Heart left ventricle (tissue), 13 donors: ENCODE data around the gene NOS1AP.

Source experiments
- CTCF ChIP-seq, 12 donors: fragments of 200-600 bp; sonication (generic) in 4 of 12; IDR thresholded peaks; one replicate each; pipeline versions ENCODE4 v1.5.0 to v1.8.0; 2018 to 2022; ENCODE audit warnings: antibody characterized with exemption in 12 of 12, mild to moderate bottlenecking in 5 of 12
- POLR2A ChIP-seq, 2 donors: fragments of 450-650 bp; IDR thresholded peaks; one replicate each; pipeline ENCODE4 v1.6.1; 2017; ENCODE audit warnings: antibody characterized with exemption in 2 of 2, mild to moderate bottlenecking in 2 of 2, moderate library complexity in 2 of 2
- donor health status: ischemic (EF 13 %, LVEDD 7.1; RV severe dilation, severe dysfunction).
- donor health status: DM: no; HTN: yes; CAD: no.
- donor health status: DM: no; HTN: no; CAD: no.
- donor health status: ischemic (EF 25% LVEDD 6.9; RV normal size, moderate dysfunction).
- donor health status: ischemic (EF 25% LVEDD 5.7; RV mildly dilated, moderate dysfunction).
- donor health status: ischemic (EF 35%, LVEDD 5.7; RV mildly dilated, moderate dysfunction).
- donor health status: nonischemic (EF 11% LVEDD 7.7; RV severe dilation, severe dysfunction).
- donor health status: DM: yes; HTN: yes; CAD: no.
- donor health status: PGD.
- donor health status: ischemic (EF 29% LVEDD 5.4; RV normal size, mild dysfunction).
- donor health status: nonischemic (EF 23%, LVEDD 6.1; RV moderate dilation, normal function).

DNA sequence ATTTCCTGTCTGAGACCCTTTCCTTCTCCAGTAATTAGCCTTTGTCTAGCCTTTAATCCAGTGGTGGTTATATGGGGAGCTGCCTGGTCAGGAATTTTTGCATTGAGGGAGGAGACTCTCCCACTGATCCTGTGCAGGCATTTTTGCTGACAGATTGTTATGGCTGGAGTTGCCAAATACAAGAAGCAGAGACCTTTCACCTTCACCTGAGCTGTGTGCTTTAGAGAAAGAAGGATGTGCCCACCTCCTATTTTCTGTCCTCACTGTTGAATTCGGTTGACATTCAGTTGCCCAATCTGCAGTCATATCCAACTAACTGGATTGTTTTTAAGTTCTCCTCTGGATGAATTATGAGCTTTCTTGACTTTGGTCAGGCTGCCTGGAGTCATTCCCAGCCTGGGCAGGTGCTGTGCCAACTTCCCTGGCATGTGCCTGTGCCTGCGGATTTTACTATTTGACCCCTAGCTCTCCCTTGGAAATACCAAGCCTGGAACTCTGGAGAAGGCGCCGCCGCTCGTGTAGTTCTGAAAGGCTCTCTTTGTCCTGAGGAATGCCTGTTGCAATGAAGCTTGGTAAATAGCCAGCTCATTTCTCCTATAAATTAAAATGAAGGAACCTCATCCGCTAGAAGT lies 143.9 kb downstream of the NOS1AP start:
- no peak for TF ChIP-seq CTCF (IDR thresholded peaks at IDR 0.05)
- no peak for TF ChIP-seq POLR2A (IDR thresholded peaks at IDR 0.05)
